Stimulated activated naive CD8-positive, alpha-beta T cell treated with anti-CD3 and anti-CD28 coated beads, Interleukin-15, amount 100 ng/mL, for 72 hours (primary cell): ENCODE data around the gene KIAA1586.
"Not testable (repeated sequence)": the region's sequence is repeated elsewhere in the genome, so short reads cannot be mapped to it uniquely, and the experiment has no call there.

Experiments used
- ATAC-seq: fragments of 150-1000 bp; cut with Tn5 transposase; 2 replicates; pipeline ENCODE4 v1.10.0; 2021; ENCODE audit warnings: mild to moderate bottlenecking, moderate library complexity
- DNase-seq, 2 donors: peaks; one replicate each; pipeline ENCODE4 v3.0.0; 2021 to 2022
- H3K27ac Mint-ChIP-seq, 2 donors: one replicate each; pipeline ENCODE4 v1.8.0; 2022; ENCODE audit warnings: mild to moderate bottlenecking in 2 of 2, mixed read lengths in 2 of 2, moderate library complexity in 2 of 2
- H3K27me3 Mint-ChIP-seq: one replicate; pipeline ENCODE4 v1.8.0; 2022; ENCODE audit warnings: mixed read lengths
- H3K4me1 Mint-ChIP-seq: one replicate; pipeline ENCODE4 v1.8.0; 2022; ENCODE audit warnings: mild to moderate bottlenecking, mixed read lengths
- H3K4me3 Mint-ChIP-seq, 2 donors: one replicate each; pipeline ENCODE4 v1.8.0; 2022; ENCODE audit warnings: mild to moderate bottlenecking in 2 of 2, mixed read lengths in 2 of 2, moderate library complexity in 1 of 2
- H3K9me3 Mint-ChIP-seq, 2 donors: one replicate each; pipeline ENCODE4 v1.8.0; 2022; ENCODE audit warnings: mixed read lengths in 2 of 2

Gene KIAA1586

GRCh38 chr6:57027301-57027700, 19.2 kb upstream of the KIAA1586 start:
- peaks cover 9% of the 10 kb centered on the region for H3K27me3 Mint-ChIP-seq
- no peak overlapping the region for H3K27ac Mint-ChIP-seq
- ATAC-seq (no peak), DNase-seq (no peak)
- no peaks in the 10 kb centered on the region for H3K4me1 Mint-ChIP-seq
- H3K4me3 Mint-ChIP-seq, result no peak overlapping the region
- H3K9me3 Mint-ChIP-seq, result peaks cover 15 to 18% of the 10 kb centered on the region in 2 donors

DNA sequence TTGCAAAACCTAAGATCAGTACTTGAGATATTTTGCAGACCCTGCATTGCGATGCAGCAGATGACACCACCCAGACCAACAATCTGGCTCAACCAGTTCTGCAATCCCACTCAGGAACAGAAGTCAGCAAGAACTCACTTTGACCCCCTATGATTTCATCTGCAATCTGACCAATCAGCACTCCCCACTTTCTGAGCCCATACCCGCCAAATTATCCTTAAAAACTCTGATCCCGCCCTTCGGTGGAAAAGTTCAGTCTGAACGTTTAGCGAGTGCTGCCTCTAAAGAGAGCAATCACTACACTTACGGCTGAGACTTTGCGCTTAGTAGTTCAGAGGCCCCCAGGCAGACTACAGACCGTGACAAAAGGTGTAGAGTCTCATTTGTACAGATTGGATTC, 17.3 kb upstream of the KIAA1586 start:
- peaks cover 15 to 18% of the 10 kb centered on the region in 2 donors for H3K9me3 Mint-ChIP-seq
- H3K27me3 Mint-ChIP-seq, result peaks cover 9% of the 10 kb centered on the region
- no peaks in the 10 kb centered on the region for H3K4me1 Mint-ChIP-seq
- ATAC-seq, result no peak
- no peak overlapping the region for H3K27ac Mint-ChIP-seq
- no peak for DNase-seq
- H3K4me3 Mint-ChIP-seq, result no peak overlapping the region

DNA sequence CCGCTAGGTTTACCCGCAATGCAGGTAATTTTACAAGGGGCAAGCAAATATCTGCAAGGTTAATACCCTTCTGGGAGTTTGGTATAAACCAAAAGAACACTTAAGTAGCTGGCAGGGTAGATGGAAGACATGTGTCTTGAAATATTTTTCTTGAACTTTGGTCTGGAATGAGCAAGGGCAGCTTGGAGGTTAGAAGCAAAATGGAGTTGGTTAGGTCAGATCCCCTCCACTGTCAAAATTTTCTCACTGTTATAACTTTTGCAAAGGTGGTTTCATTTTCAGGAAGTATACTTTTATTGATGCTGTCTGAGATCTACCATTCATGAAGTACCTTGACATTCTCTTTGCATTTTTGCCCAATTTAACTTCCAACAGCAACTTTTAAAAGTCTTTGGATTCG, 13.3 kb upstream of the KIAA1586 start:
- ATAC-seq, result no peak
- Mint-ChIP-seq H3K4me3 (no peak overlapping the region), H3K27ac (no peak overlapping the region), H3K27me3 (peaks cover 11% of the 10 kb centered on the region), H3K4me1 (no peaks in the 10 kb centered on the region), H3K9me3 (no peaks in the 10 kb centered on the region)
- no peak for DNase-seq

GRCh38 chr6:57035549-57035948, 10.9 kb upstream of the KIAA1586 start:
- Mint-ChIP-seq H3K27me3 (peaks cover 35% of the 10 kb centered on the region), H3K4me3 (no peak overlapping the region), H3K9me3 (no peaks in the 10 kb centered on the region), H3K4me1 (no peaks in the 10 kb centered on the region), H3K27ac (no peak overlapping the region)
- ATAC-seq (no peak), DNase-seq (no peak)

DNA sequence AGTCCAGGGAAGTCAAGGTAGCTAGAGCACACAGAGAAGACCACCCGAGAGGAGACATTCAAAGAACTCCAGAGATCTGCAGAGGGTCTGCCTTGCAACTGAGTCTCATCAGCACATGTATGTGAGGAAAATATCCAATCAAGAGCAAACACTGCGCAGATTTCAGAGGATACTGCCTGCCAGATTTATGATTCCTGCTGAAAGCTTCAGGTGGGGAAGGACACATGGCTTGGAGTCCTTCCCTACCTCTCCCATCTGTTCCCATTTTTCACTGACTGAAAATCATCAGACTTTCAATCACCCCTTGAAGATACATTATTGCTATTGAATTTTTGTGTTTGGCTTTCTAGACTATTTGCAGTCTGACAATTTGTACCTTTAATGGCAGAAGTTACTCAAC, 7.6 kb upstream of the KIAA1586 start:
- Mint-ChIP-seq H3K4me3 (no peak overlapping the region), H3K4me1 (no peaks in the 10 kb centered on the region), H3K27me3 (peaks cover 67% of the 10 kb centered on the region), H3K9me3 (no peaks in the 10 kb centered on the region), H3K27ac (no peak overlapping the region)
- no peak for DNase-seq
- no peak for ATAC-seq

DNA sequence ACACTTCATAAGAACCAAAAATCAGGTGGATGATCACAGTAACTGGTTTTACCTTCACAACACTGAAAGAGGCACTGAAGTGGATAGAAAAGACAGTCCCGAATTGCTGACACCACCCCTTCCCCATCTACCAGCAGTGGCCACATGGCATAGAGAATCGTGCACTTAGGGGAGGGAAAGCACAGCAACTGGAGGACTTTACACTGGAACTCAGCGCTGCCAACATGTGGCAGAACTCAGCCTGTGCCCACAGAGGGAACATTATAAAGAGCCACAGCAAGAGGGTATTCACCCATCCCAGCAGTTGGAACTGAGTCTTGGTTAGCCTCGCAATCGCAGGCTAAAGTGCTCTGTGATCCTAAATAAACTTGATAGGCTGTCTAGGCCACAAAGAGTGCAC, 6.5 kb upstream of the KIAA1586 start:
- ATAC-seq, result peak; percentile 68
- Mint-ChIP-seq H3K9me3 (no peaks in the 10 kb centered on the region), H3K4me3 (no peak overlapping the region), H3K27me3 (peaks cover 78% of the 10 kb centered on the region), H3K4me1 (no peaks in the 10 kb centered on the region), H3K27ac (no peak overlapping the region)
- DNase-seq, result no peak

GRCh38 chr6:57044061-57044460, 2.4 kb upstream of the KIAA1586 start:
- not testable (repeated sequence) for ATAC-seq, DNase-seq, H3K4me3 Mint-ChIP-seq, H3K9me3 Mint-ChIP-seq, H3K27ac Mint-ChIP-seq
- Mint-ChIP-seq H3K4me1 (peaks cover 24% of the 10 kb centered on the region), H3K27me3 (peaks cover 68% of the 10 kb centered on the region)

DNA sequence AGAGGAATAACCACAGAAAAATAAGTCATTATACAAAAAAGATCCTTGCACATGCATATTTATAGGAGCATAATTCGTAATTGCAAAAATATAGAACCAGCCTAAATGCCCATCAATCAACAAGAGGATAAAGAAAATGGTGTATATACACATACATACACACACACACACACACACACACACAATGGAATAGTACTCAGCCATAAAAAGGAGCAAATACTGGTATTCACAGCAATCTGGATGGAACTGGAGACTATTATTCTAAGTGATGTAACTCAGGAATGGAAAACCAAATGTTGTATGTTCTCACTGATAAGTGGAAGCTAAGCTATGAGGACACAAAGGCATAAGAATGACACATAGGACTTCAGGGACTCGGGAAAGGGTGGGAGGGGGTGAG, 1.9 kb upstream of the KIAA1586 start:
- Mint-ChIP-seq H3K27ac (no peak overlapping the region), H3K4me3 (no peak overlapping the region), H3K27me3 (peaks cover 63% of the 10 kb centered on the region), H3K4me1 (peaks cover 29% of the 10 kb centered on the region), H3K9me3 (no peaks in the 10 kb centered on the region)
- DNase-seq (no peak), ATAC-seq (no peak)

DNA sequence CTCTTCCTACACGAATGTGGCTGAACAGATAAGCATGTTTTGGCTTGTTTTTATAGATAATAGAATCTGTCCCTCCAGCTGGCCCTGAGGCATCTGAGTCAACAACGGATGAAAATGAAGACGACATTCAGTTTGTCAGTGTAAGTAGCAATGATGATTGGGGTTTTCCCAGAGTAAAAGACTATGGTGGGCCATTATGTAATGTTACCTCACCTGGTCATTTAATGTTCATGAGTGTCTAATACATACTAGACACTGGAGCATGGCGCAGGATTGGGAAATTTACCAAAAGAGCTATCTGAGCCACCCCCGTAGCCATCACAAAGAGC, 728 bp downstream of the KIAA1586 start:
- H3K4me3 Mint-ChIP-seq, H3K9me3 Mint-ChIP-seq, H3K27ac Mint-ChIP-seq, DNase-seq: not testable (repeated sequence)
- Mint-ChIP-seq H3K4me1 (peaks cover 41% of the 10 kb centered on the region), H3K27me3 (peaks cover 36% of the 10 kb centered on the region)
- peak; percentile 66 for ATAC-seq

DNA sequence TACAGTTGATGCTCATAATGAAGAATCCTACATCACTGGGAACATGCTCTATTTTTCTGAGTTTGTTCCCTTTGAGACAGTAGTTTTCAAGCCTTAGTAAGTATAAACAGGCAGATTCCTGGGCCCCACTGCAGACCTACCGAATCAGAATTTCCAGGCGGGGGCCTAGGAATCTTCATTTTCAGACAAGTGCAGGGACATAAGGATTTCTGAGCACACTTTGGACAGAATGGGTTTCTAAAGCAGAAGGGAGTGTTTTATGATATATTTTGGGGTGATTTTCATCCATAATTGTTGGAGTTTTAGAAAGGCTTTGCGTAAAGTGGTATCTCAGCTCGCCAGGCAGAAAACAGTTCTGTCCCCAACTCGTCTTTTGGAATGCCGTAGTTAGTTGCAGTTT, 1.4 kb downstream of the KIAA1586 start:
- Mint-ChIP-seq H3K4me3 (peak overlapping the region; percentile 63 to 85), H3K27ac (peak overlapping the region in 1 of 2 donors; percentile 82), H3K27me3 (peaks cover 31% of the 10 kb centered on the region), H3K4me1 (peaks cover 41% of the 10 kb centered on the region)
- not testable (repeated sequence) for ATAC-seq, H3K9me3 Mint-ChIP-seq, DNase-seq

DNA sequence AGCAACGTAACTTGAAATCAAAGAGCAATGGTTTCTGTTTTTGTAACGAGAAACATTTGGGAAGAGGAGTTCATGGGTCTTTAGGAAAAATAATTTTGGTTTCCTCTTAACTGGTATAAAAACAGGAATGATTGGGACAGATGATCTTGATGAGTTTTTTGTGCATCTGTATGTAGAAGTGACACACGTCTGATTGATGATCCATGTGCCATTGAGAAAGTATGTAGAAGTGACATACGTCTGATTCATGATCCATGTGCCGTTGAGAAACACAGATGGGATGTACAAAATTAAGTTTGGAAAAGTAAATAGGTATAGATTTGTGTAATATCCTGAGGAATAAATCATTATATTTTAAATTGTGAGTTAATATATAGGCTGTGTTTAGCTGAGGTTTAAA, 2.1 kb downstream of the KIAA1586 start:
- H3K4me1 Mint-ChIP-seq, result peaks cover 41% of the 10 kb centered on the region
- H3K9me3 Mint-ChIP-seq, result no peaks in the 10 kb centered on the region
- no peak for ATAC-seq
- peak overlapping the region; percentile 63 to 85 for H3K4me3 Mint-ChIP-seq
- peaks cover 24% of the 10 kb centered on the region for H3K27me3 Mint-ChIP-seq
- no peak overlapping the region for H3K27ac Mint-ChIP-seq
- no peak for DNase-seq

DNA sequence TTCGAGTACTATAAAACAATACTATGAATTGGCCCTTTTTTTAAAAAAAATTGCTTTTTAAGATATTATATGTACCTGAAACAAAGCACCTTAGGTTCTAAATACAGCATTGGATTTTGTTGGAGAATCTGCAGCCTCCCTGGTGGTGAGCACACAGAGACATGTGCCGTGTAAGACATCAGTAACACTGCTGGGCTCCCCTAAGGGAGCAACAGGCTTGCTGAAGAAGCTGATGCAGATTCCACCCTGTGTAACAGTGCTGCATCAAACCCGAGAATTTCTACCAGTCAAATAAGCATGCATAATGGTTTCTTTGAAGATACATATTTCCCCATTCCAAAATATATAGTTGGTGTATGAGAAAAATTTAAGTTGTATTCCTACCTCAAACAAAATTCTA, 17.4 kb downstream of the KIAA1586 start:
- H3K27me3 Mint-ChIP-seq, result no peaks in the 10 kb centered on the region
- DNase-seq (no peak), ATAC-seq (no peak)
- no peak overlapping the region for H3K27ac Mint-ChIP-seq
- H3K9me3 Mint-ChIP-seq, result no peaks in the 10 kb centered on the region
- no peaks in the 10 kb centered on the region for H3K4me1 Mint-ChIP-seq
- no peak overlapping the region for H3K4me3 Mint-ChIP-seq

DNA sequence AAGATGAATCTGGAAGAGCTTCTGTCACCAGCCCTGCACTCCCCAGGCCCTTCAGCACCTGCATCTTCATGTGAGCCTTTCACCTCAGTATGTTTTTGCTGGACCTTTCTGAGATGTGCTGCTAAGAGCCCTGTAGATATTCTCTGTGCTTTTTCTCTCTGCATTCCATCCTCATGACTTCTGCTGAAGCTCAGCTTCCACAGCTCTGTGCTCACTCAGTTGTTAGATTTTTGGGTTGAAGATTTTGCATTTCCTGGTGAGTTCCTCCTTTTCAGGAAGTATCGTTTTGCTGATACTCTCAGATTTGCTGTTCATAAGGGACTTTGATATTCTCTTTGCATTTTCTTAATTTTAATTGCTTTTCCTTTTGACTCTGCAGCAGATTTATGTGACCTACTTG, 18.3 kb downstream of the KIAA1586 start:
- H3K27me3 Mint-ChIP-seq, result no peaks in the 10 kb centered on the region
- ATAC-seq (no peak), DNase-seq (no peak)
- H3K9me3 Mint-ChIP-seq, result no peaks in the 10 kb centered on the region
- H3K27ac Mint-ChIP-seq, result no peak overlapping the region
- H3K4me3 Mint-ChIP-seq, result no peak overlapping the region
- H3K4me1 Mint-ChIP-seq, result no peaks in the 10 kb centered on the region

GRCh38 chr6:57068061-57068460, 21.6 kb downstream of the KIAA1586 start:
- Mint-ChIP-seq H3K9me3 (no peaks in the 10 kb centered on the region), H3K4me3 (no peak overlapping the region), H3K27ac (no peak overlapping the region), H3K27me3 (no peaks in the 10 kb centered on the region), H3K4me1 (no peaks in the 10 kb centered on the region)
- ATAC-seq (no peak), DNase-seq (no peak)

GRCh38 chr6:57069228-57069627, 22.7 kb downstream of the KIAA1586 start:
- Mint-ChIP-seq H3K27me3 (no peaks in the 10 kb centered on the region), H3K4me3 (no peak overlapping the region), H3K27ac (no peak overlapping the region), H3K4me1 (no peaks in the 10 kb centered on the region), H3K9me3 (no peaks in the 10 kb centered on the region)
- ATAC-seq (no peak), DNase-seq (no peak)

GRCh38 chr6:57069920-57070331, 23.4 kb downstream of the KIAA1586 start:
- DNase-seq, result no peak
- no peaks in the 10 kb centered on the region for H3K27me3 Mint-ChIP-seq
- no peaks in the 10 kb centered on the region for H3K9me3 Mint-ChIP-seq
- no peak for ATAC-seq
- no peak overlapping the region for H3K27ac Mint-ChIP-seq
- no peaks in the 10 kb centered on the region for H3K4me1 Mint-ChIP-seq
- H3K4me3 Mint-ChIP-seq, result no peak overlapping the region

DNA sequence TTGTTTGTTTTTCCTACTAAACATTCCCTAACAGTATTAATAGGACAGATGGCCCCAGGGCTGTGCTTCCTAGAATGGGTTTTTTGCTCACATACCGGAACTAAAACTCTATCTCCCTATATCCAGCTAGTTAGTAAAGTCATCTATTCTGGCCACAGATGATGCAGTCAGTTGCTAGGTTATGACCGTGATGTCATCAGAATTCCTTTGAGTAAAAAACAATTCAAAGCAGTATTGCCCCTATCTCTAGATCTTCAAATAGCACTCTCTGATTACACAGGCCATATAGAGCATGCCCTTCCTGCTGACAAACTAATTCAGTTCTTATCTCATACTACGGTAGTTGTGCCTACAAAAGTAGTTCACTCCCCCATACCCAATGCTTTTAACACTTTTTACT, 25.6 kb downstream of the KIAA1586 start:
- H3K9me3 Mint-ChIP-seq, result no peaks in the 10 kb centered on the region
- no peak overlapping the region for H3K27ac Mint-ChIP-seq
- no peaks in the 10 kb centered on the region for H3K4me1 Mint-ChIP-seq
- no peak for ATAC-seq
- no peak overlapping the region for H3K4me3 Mint-ChIP-seq
- no peak for DNase-seq
- H3K27me3 Mint-ChIP-seq, result no peaks in the 10 kb centered on the region

- ATAC-seq, result no peak
- H3K4me1 Mint-ChIP-seq, result no peaks in the 10 kb centered on the region
- DNase-seq, result no peak
- H3K4me3 Mint-ChIP-seq, result no peak overlapping the region
- no peak overlapping the region for H3K27ac Mint-ChIP-seq
- H3K9me3 Mint-ChIP-seq, result no peaks in the 10 kb centered on the region
- H3K27me3 Mint-ChIP-seq, result no peaks in the 10 kb centered on the region
Observed at GRCh38 chr6:57074383-57074782, 27.9 kb downstream of the KIAA1586 start.
